Thyroid gland (tissue), 4 donors: Measurements from ENCODE around the gene SIRPB2. TPM values are rescaled to one million over a fixed set of nuclear protein-coding genes. Genes with fewer than 3 reads are reported as not detected.
A peak's percentile ranks its signal among the peaks of the same experiment; 100 is the strongest.

Experiments
- DNase-seq, 2 donors: peaks; one replicate each; pipeline ENCODE4 v3.0.0-alpha.2; 2019
- H3K27ac ChIP-seq, 3 donors: fragments of 200-600 bp; sonication (generic); 1 replicate in 2 of 3; 2 replicates in 1 of 3; pipeline ENCODE4 v1.5.1; 2016 to 2019; ENCODE audit warnings: mild to moderate bottlenecking in 1 of 3, moderate library complexity in 1 of 3
- H3K27me3 ChIP-seq: fragments of 200-600 bp; sonication (generic); one replicate; pipeline ENCODE4 v1.5.1; 2019
- H3K36me3 ChIP-seq, 2 donors: fragments of 200-600 bp; sonication (generic); one replicate each; pipeline ENCODE4 v1.5.1; 2016 to 2019
- H3K4me1 ChIP-seq, 2 donors: fragments of 200-600 bp; sonication (generic); one replicate each; pipeline ENCODE4 v1.5.1; 2017 to 2019
- H3K4me3 ChIP-seq, 3 donors: fragments of 200-600 bp; sonication (generic); replicated peaks in 1 of 3; 1 replicate in 2 of 3; 2 replicates in 1 of 3; pipeline ENCODE4 v1.5.1; 2016; ENCODE audit warnings: mild to moderate bottlenecking in 1 of 3
- H3K9me3 ChIP-seq: fragments of 200-600 bp; sonication (generic); one replicate; pipeline ENCODE4 v1.5.1; 2017
- POLR2A ChIP-seq, 2 donors: fragments of 450-650 bp; IDR thresholded peaks; one replicate each; pipeline ENCODE4 v1.6.1; 2017; ENCODE audit warnings: antibody characterized with exemption in 2 of 2, mild to moderate bottlenecking in 2 of 2, moderate library complexity in 1 of 2
- WGBS, 2 donors: methylation state at CpG; one replicate each; pipeline ENCODE4 v1.1.5; 2017; 5-methylcytosine and 5-hydroxymethylcytosine counted together
- intact Hi-C: fragments of 100-400 bp; cut with DNase I; formaldehyde crosslinking; loops from one replicate; pipeline ENCODE4 v1.15.1; 2023
- total RNA-seq, 4 donors: library from RNA; depleted of rRNA; stranded (reverse); fragments of >200 nt; gene quantifications; one replicate each; pipeline ENCODE4 v1.2.3, GENCODE V29; 2016
- TF ChIP-seq, protein P1 (sequence below), 6 experiments: fragments of 200-600 bp in 3 of 6; fragments of 450-650 bp in 3 of 6; sonication (generic) in 3 of 6; IDR thresholded peaks; one replicate each; pipeline ENCODE4 v1.5.1; 2016 to 2019; ENCODE audit warnings: antibody characterized with exemption in 6 of 6, mild to moderate bottlenecking in 2 of 6, inconsistent platforms in 1 of 6, moderate library complexity in 1 of 6

The SIRPB2 gene
- total RNA-seq, 4 donors from 2014 or later, result 1.3 to 4.5 (median 2.3) TPM

DNA sequence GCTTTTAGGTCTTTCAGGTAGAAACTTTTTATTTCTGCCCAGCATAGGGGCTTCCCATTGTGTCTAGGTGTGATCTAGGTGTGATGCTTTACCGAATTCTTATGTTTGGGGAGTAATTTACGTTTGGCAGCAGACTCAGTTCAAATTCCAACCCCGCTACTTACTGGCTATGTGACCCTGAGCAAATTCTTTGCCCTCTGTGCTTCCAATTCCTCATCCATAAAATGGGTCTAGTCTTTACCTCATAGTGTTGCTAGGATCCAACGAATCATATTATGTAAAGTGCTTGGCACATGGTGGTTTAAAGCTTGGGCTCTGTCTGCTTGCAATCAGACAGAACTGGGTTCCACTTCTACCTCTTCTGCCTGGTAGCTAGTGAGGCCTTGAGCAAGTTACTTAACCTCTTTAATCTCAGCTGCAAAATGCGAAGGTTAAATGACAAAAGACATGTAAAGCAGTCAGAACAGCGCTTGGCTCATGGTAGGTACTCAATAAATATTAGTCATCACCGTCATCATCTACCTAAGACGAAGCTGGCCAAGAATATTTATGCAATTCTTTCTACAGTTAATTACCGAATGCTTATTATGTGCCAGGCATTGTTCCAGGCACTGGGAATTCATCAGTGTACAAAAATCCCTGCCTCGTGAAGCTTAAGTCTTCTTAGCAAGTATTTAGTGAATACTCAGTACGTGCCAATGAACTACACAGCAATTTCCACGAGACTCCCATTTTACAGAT lies 25.6 kb downstream of the SIRPB2 start:
- TF ChIP-seq POLR2A (IDR thresholded peaks at IDR 0.05), result no peak
- TF ChIP-seq, protein P1, sequence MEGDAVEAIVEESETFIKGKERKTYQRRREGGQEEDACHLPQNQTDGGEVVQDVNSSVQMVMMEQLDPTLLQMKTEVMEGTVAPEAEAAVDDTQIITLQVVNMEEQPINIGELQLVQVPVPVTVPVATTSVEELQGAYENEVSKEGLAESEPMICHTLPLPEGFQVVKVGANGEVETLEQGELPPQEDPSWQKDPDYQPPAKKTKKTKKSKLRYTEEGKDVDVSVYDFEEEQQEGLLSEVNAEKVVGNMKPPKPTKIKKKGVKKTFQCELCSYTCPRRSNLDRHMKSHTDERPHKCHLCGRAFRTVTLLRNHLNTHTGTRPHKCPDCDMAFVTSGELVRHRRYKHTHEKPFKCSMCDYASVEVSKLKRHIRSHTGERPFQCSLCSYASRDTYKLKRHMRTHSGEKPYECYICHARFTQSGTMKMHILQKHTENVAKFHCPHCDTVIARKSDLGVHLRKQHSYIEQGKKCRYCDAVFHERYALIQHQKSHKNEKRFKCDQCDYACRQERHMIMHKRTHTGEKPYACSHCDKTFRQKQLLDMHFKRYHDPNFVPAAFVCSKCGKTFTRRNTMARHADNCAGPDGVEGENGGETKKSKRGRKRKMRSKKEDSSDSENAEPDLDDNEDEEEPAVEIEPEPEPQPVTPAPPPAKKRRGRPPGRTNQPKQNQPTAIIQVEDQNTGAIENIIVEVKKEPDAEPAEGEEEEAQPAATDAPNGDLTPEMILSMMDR (IDR thresholded peaks at IDR 0.05), result no peak
- DNase-seq, result no peak
- 41 to 46% methylated on average over 12 of the region's 12 CpGs for WGBS, 2 donors
- intact Hi-C loops, result loop anchor here (10.0 kb wide), 1 partner anchor 341 kb away; no protein-coding TSS in a partner anchor
- Histone ChIP-seq H3K27ac (peak overlapping the region in 1 of 3 donors; percentile 89), H3K4me3 (peak overlapping the region; percentile 90 to 99 (median 98)), H3K4me1 (peaks cover 15 to 37% of the 10 kb centered on the region in 2 donors), H3K27me3 (no peaks in the 10 kb centered on the region), H3K36me3 (peaks cover 1 to 2% of the 10 kb centered on the region in 2 donors), H3K9me3 (no peaks in the 10 kb centered on the region)

DNA sequence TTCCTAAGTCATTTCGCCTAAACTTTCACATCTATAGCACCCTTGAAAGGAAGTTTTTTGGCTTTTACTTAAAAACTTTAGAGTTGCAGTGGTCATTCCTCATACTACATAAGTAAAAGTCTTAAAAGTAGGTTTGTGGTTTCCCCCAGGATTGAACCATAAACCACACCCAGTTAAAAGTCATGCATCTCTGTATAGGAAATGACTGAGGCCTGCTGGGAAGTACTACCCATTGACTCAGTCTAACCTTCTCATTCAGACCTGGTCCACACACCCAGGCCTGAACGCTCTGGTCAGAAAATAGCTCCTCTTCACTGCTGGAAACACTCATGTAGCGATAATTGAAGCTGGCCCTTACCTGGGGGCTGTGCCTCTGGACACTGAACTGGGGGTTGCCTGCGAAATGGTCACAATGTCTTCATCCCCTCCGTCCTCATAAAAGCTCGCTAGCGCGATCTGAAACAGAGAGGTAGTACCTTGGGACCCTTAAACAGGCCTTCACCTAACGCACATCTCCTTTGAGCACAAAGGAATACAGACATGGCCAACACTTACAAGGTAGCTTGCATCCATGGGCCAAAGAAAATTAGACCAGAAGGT lies 27.1 kb downstream of the SIRPB2 start:
- Histone ChIP-seq H3K36me3 (peaks cover 14% of the 10 kb centered on the region in 2 donors), H3K4me3 (no peak overlapping the region), H3K9me3 (no peaks in the 10 kb centered on the region), H3K4me1 (peaks cover 12 to 23% of the 10 kb centered on the region in 2 donors), H3K27ac (no peak overlapping the region), H3K27me3 (no peaks in the 10 kb centered on the region)
- WGBS, 2 donors, result 96 to 97% methylated on average over 9 of the region's 9 CpGs
- intact Hi-C loops, result loop anchor here (10.0 kb wide), 1 partner anchor 339 kb away; no protein-coding TSS in a partner anchor
- TF ChIP-seq, protein P1 (IDR thresholded peaks at IDR 0.05), result no peak
- TF ChIP-seq POLR2A (IDR thresholded peaks at IDR 0.05), result no peak
- DNase-seq, result no peak

DNA sequence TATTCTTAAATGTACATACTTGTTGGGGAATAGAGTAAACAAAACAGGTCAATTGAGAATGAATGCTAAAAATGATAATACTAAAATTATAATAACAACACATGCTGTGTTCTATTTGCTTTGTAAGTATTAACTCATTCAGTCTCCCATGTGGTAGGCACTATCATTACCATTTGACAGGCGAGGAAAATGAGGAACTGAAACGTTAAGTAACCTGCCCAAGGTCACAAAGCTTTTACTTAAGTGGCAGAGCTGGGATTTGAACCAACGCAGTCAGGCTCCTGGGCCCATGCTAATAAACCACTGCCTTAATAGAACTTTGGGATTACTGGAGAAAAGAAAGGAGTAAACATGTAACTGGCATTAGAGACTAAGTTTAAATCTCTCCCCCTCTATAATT lies 28.4 kb downstream of the SIRPB2 start:
- no peak for TF ChIP-seq POLR2A (IDR thresholded peaks at IDR 0.05)
- TF ChIP-seq, protein P1 (IDR thresholded peaks at IDR 0.05), result no peak
- intact Hi-C loops, result loop anchor here (10.0 kb wide), 1 partner anchor 338 kb away; no protein-coding TSS in a partner anchor
- Histone ChIP-seq H3K4me1 (peaks cover 12 to 23% of the 10 kb centered on the region in 2 donors), H3K9me3 (no peaks in the 10 kb centered on the region), H3K27ac (no peak overlapping the region), H3K4me3 (no peak overlapping the region), H3K27me3 (no peaks in the 10 kb centered on the region), H3K36me3 (peaks cover 19 to 22% of the 10 kb centered on the region in 2 donors)
- no peak for DNase-seq
- WGBS, 2 donors, result 87 to 91% methylated on average over 3 of the region's 3 CpGs

DNA sequence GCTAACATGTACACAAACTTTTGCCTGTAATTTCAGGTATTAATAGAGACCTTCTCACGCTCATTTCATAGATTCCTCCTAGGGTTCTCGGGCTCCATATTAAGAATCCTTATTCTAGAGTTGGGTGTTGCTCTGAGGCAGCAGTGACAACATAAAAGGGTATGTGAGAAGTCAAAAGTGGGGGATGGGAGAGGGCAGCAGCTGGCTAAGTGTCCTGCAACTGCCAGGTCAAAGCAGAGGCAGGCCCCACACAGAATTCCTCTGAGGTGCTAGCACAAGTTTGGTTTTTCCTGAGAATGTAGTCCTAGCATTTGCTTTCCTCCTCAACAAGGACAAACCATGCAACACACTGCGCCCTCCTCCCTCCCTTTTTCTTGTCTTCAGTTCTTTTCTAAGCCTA lies 29.2 kb downstream of the SIRPB2 start:
- intact Hi-C loops, result loop anchor here (10.0 kb wide), 1 partner anchor 337 kb away; no protein-coding TSS in a partner anchor
- DNase-seq, result no peak
- H3K4me3 ChIP-seq, result no peak overlapping the region
- no peak for TF ChIP-seq POLR2A (IDR thresholded peaks at IDR 0.05)
- TF ChIP-seq, protein P1 (IDR thresholded peaks at IDR 0.05), result no peak
- H3K27ac ChIP-seq, result no peak overlapping the region
- H3K9me3 ChIP-seq, result no peaks in the 10 kb centered on the region
- H3K36me3 ChIP-seq, result peaks cover 23 to 26% of the 10 kb centered on the region in 2 donors
- peaks cover 12 to 19% of the 10 kb centered on the region in 2 donors for H3K4me1 ChIP-seq
- 97 to 98% methylated on average over 3 of the region's 3 CpGs for WGBS, 2 donors
- H3K27me3 ChIP-seq, result no peaks in the 10 kb centered on the region

DNA sequence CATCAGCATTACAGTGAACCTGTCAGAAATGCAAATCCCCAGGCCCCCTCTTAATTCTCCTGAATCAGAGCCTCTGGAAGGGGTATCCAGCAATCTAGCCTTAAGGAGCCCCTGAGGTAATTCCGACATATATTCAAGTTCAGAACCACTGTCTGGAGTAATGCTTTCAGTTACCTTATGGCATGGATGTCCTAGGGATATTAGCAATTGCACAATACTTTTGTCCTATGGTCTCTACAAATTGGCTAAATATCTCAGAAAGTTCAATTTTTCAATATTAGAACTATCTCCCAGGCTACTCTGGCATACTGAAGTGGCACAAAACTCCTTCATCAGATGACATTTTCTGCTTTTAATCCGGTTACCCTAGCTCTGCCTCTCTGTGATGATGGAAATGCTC lies 30.9 kb downstream of the SIRPB2 start:
- H3K9me3 ChIP-seq, result no peaks in the 10 kb centered on the region
- WGBS, 2 donors, result 89 to 94% methylated on average over 2 of the region's 2 CpGs
- H3K27ac ChIP-seq, result no peak overlapping the region
- H3K27me3 ChIP-seq, result no peaks in the 10 kb centered on the region
- TF ChIP-seq, protein P1 (IDR thresholded peaks at IDR 0.05), result no peak
- no peak for TF ChIP-seq POLR2A (IDR thresholded peaks at IDR 0.05)
- DNase-seq, result no peak
- H3K4me3 ChIP-seq, result no peak overlapping the region
- H3K4me1 ChIP-seq, result peaks cover 3 to 9% of the 10 kb centered on the region in 2 donors
- H3K36me3 ChIP-seq, result peaks cover 28 to 39% of the 10 kb centered on the region in 2 donors
- intact Hi-C loops, result loop anchor here (10.0 kb wide), 1 partner anchor 335 kb away; no protein-coding TSS in a partner anchor
